ENCODE data around the gene COLEC12. TPM values are rescaled to one million over a fixed set of nuclear protein-coding genes. Genes with fewer than 3 reads are reported as not detected.

The COLEC12 gene
- total RNA-seq, 1 donor from 2014 or later: 58.1 TPM

DNA sequence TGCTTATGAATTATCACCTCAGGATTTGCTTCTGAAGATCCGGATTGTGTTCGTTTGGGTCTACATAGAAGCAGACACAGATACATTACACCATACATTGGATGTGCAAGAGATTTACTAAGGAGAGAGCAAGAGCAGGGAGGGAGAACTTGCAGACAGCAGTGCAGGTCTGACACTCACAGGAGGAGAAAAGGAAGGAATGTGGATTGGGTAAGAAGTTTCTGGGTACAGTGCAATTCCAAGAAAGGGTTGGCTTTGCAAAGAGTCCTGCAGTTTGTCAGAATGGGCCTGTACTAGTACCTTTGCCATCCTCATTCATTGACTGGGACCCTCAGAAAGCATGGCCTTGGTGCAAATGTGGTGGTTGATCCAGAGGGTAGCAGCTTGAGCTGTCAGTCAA, 227.9 kb downstream of the COLEC12 start:
- DNase-seq: no peak

DNA sequence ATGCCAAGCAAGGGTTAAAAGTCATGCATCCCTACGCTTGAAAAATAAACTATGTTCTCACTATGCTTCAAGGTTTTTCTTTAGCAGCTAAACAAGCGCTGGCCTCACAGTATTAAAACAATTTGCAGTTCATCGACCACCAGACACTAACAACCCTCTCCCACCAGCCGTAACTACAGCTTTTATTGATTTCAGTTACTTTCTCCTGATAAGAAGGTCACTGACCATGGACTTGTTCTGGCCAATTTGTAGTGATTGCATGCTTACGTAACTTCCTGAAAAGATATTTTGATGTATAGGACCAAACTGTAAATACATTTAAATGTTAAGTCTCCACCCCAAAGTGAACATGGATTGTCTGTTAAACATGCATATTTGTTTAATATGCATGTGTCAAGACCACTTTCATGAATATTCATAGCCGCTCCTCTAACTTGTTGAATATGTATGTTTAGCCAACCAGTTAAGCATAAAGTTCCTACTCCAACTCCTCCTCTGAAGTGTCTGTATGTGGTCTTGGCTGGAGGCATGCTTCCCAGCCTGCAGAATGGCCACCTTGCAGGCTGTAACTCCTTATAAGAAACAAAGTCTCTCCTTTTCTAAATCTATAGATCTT, 230.9 kb downstream of the COLEC12 start:
- no peak for DNase-seq

GRCh38 chr18:267688-268552, 232.6 kb downstream of the COLEC12 start, which contains the start of gene THOC1:
TSS of gene THOC1 (minus strand) at chr18:268047. CDS start at chr18:268019, 28 bp downstream.
- peak; percentile 87 for DNase-seq

DNA sequence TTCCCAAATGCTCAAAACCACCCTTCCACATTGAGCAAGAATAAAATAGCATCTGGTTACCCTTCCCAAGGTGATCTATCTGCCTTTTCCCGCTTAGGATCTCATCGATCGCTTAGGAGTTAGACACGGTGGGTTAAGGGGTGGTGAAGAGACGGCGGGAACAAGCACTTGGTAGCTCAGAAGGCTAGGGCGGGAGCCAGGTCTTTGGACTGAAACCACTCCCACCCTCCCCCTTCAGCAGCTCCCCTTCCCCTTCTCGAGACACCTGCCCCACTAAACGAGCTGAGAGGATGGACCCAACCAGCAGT, 233.2 kb downstream of the COLEC12 start:
- DNase-seq: no peak

Other genes starting within 250 kb of the COLEC12 start
- gene THOC1, start 232.7 kb downstream of the COLEC12 start, total RNA-seq: 80.7 TPM
- gene CETN1, start 79.7 kb upstream of the COLEC12 start, total RNA-seq: not detected
- 1.1 TPM for gene CLUL1, start 96.3 kb upstream of the COLEC12 start, total RNA-seq
- 25.0 TPM for gene TYMS, start 157.0 kb upstream of the COLEC12 start, total RNA-seq
- 35.3 TPM for gene ENOSF1, start 211.9 kb upstream of the COLEC12 start, total RNA-seq

Data from skin of body (tissue), 2 donors.